ENCODE data around the gene MYOM3.

Gene MYOM3

GRCh38 chr1:24103879-24104278, 8.1 kb downstream of the MYOM3 start:
- H3K4me3 ChIP-seq (ENCODE audit: low read depth, low read length): no peak overlapping the region
- TF ChIP-seq CTCF (IDR thresholded peaks at IDR 0.05; ENCODE audit: low read depth, low read length, missing control alignments): no peak
- DNase-seq (ENCODE audit: low read depth): no peak
- in situ Hi-C loops (cut with HindIII; ENCODE audit: low sequenced_read_pairs): no loop called here

- in situ Hi-C loops (cut with HindIII; ENCODE audit: low sequenced_read_pairs): no loop called here
- DNase-seq (ENCODE audit: low read depth): no peak
- no peak overlapping the region for H3K4me3 ChIP-seq (ENCODE audit: low read depth, low read length)
- TF ChIP-seq CTCF (IDR thresholded peaks at IDR 0.05; ENCODE audit: low read depth, low read length, missing control alignments): no peak
These were observed 8.5 kb downstream of the MYOM3 start for GRCh38 chr1:24103408-24103807.

- no peak overlapping the region for H3K4me3 ChIP-seq (ENCODE audit: low read depth, low read length)
- in situ Hi-C loops (cut with HindIII; ENCODE audit: low sequenced_read_pairs): no loop called here
- no peak for DNase-seq (ENCODE audit: low read depth)
- no peak for TF ChIP-seq CTCF (IDR thresholded peaks at IDR 0.05; ENCODE audit: low read depth, low read length, missing control alignments)
These were observed 9.0 kb downstream of the MYOM3 start for GRCh38 chr1:24102961-24103360.

- TF ChIP-seq CTCF (IDR thresholded peaks at IDR 0.05; ENCODE audit: low read depth, low read length, missing control alignments): no peak
- DNase-seq (ENCODE audit: low read depth): no peak
- in situ Hi-C loops (cut with HindIII; ENCODE audit: low sequenced_read_pairs): no loop called here
- H3K4me3 ChIP-seq (ENCODE audit: low read depth, low read length): no peak overlapping the region
These were observed 9.9 kb downstream of the MYOM3 start for GRCh38 chr1:24101796-24102586.

GRCh38 chr1:24100945-24101737, 10.8 kb downstream of the MYOM3 start:
- DNase-seq (ENCODE audit: low read depth): no peak
- in situ Hi-C loops (cut with HindIII; ENCODE audit: low sequenced_read_pairs): no loop called here
- no peak for TF ChIP-seq CTCF (IDR thresholded peaks at IDR 0.05; ENCODE audit: low read depth, low read length, missing control alignments)
- no peak overlapping the region for H3K4me3 ChIP-seq (ENCODE audit: low read depth, low read length)

DNA sequence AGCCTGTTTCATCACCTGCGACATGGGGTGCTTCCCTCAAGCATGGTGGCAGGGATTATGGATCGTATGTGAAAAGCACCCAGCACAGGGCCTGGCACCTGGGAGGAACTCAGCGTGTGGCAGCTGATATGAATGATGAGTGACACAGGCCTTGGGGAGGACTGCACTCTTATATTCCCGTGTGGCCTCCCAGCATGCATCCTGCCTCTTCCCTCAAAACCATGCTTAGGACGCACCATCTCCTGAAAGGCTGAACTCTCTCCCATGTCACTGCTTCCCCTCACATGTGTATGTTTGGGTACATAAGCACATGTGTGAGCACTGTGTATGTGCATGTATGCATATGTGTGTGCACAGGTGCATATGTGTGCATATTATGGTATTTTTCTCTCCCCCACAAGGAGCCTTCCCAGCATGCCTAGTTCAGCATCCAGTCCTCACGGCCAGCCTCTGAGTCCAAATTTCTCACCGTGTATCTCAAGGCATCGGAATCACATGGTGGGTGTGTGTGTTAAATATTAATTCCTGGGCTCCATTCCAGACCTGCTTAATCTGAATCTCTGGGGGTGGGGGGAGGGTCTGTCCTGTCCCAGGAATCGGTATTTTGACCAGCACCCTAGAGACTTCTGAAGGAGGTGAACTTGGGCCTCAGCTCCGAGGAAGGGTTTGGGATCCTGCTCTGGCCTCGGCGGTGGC, 12.8 kb downstream of the MYOM3 start:
- no peak overlapping the region for H3K4me3 ChIP-seq (ENCODE audit: low read depth, low read length)
- in situ Hi-C loops (cut with HindIII; ENCODE audit: low sequenced_read_pairs): no loop called here

More for the DNA sequence above, 12.8 kb downstream of the MYOM3 start:
- TF ChIP-seq CTCF (IDR thresholded peaks at IDR 0.05; ENCODE audit: low read depth, low read length, missing control alignments): no peak
- no peak for DNase-seq (ENCODE audit: low read depth)
